Measurements from ENCODE around the gene EXOC2.

- TF ChIP-seq, protein P1, sequence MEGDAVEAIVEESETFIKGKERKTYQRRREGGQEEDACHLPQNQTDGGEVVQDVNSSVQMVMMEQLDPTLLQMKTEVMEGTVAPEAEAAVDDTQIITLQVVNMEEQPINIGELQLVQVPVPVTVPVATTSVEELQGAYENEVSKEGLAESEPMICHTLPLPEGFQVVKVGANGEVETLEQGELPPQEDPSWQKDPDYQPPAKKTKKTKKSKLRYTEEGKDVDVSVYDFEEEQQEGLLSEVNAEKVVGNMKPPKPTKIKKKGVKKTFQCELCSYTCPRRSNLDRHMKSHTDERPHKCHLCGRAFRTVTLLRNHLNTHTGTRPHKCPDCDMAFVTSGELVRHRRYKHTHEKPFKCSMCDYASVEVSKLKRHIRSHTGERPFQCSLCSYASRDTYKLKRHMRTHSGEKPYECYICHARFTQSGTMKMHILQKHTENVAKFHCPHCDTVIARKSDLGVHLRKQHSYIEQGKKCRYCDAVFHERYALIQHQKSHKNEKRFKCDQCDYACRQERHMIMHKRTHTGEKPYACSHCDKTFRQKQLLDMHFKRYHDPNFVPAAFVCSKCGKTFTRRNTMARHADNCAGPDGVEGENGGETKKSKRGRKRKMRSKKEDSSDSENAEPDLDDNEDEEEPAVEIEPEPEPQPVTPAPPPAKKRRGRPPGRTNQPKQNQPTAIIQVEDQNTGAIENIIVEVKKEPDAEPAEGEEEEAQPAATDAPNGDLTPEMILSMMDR (IDR thresholded peaks at IDR 0.05 in 8 of 11, conservative IDR thresholded peaks at IDR 0.05 in 3 of 11): no peak
- TF ChIP-seq POLR2A (IDR thresholded peaks at IDR 0.05): no peak
These were observed 143.0 kb downstream of the EXOC2 start for GRCh38 chr6:549906-550305.

Data from spleen (tissue), 7 donors.